SJSA1 (cell line): Measurements from ENCODE around the gene SBF1. TPM values are rescaled to one million over a fixed set of nuclear protein-coding genes. Genes with fewer than 3 reads are reported as not detected.

ENCODE experiments used
- DNase-seq, 2 experiments: peaks; one replicate each; pipeline ENCODE4 v3.0.0-alpha.2; 2015 to 2020; ENCODE audit warnings: low spot score in 2 of 2, low read depth in 1 of 2
- H3K27ac ChIP-seq: fragments of 250-450 bp; sonication (Bioruptor Pico); 2 replicates; pipeline ENCODE4 v1.5.1; 2020; ENCODE audit warnings: mild to moderate bottlenecking, moderate library complexity
- H3K27me3 ChIP-seq: fragments of 250-450 bp; sonication (Bioruptor Pico); replicated peaks from 2 replicates; pipeline ENCODE4 v1.5.1; 2020; ENCODE audit warnings: mild to moderate bottlenecking, moderate library complexity
- H3K36me3 ChIP-seq: fragments of 250-450 bp; sonication (Bioruptor Pico); 2 replicates; pipeline ENCODE4 v1.5.1; 2020; ENCODE audit warnings: mild to moderate bottlenecking
- H3K4me1 ChIP-seq: fragments of 250-450 bp; sonication (Bioruptor Pico); replicated peaks from 2 replicates; pipeline ENCODE4 v1.6.1; 2021; ENCODE audit warnings: mild to moderate bottlenecking
- H3K4me3 ChIP-seq: fragments of 250-450 bp; sonication (Bioruptor Pico); 2 replicates; pipeline ENCODE4 v1.5.1; 2020; ENCODE audit warnings: mild to moderate bottlenecking
- H3K9me3 ChIP-seq: fragments of 250-450 bp; sonication (Bioruptor Pico); replicated peaks from 2 replicates; pipeline ENCODE4 v1.5.1; 2020; ENCODE audit warnings: mild to moderate bottlenecking
- total RNA-seq: library from RNA; depleted of rRNA; stranded (reverse); fragments of >200 nt; shearing (Covaris generic); gene quantifications from 2 replicates; pipeline ENCODE4 v1.2.3, GENCODE V29; 2014

SBF1 gene
- total RNA-seq, 1 experiment from 2014 or later: 87.9 TPM

- Histone ChIP-seq H3K27ac (no peak overlapping the region), H3K9me3 (no peaks in the 10 kb centered on the region), H3K27me3 (no peaks in the 10 kb centered on the region), H3K36me3 (peaks cover 62% of the 10 kb centered on the region), H3K4me1 (no peaks in the 10 kb centered on the region), H3K4me3 (no peak overlapping the region)
- no peak for DNase-seq
Observed at GRCh38 chr22:50517495-50518260, 42.8 kb upstream of the SBF1 start.

- Histone ChIP-seq H3K4me3 (no peak overlapping the region), H3K36me3 (peaks cover 61% of the 10 kb centered on the region), H3K27ac (no peak overlapping the region), H3K27me3 (no peaks in the 10 kb centered on the region), H3K9me3 (no peaks in the 10 kb centered on the region), H3K4me1 (no peaks in the 10 kb centered on the region)
- no peak for DNase-seq
Observed at GRCh38 chr22:50516891-50517290, 42.1 kb upstream of the SBF1 start.

GRCh38 chr22:50516068-50516467, 41.2 kb upstream of the SBF1 start:
- Histone ChIP-seq H3K27ac (no peak overlapping the region), H3K36me3 (peaks cover 58% of the 10 kb centered on the region), H3K4me3 (no peak overlapping the region), H3K9me3 (no peaks in the 10 kb centered on the region), H3K27me3 (no peaks in the 10 kb centered on the region), H3K4me1 (no peaks in the 10 kb centered on the region)
- no peak for DNase-seq

GRCh38 chr22:50513175-50513574, 38.3 kb upstream of the SBF1 start:
- Histone ChIP-seq H3K4me1 (peaks cover 11% of the 10 kb centered on the region), H3K36me3 (peaks cover 43% of the 10 kb centered on the region), H3K27me3 (no peaks in the 10 kb centered on the region), H3K27ac (no peak overlapping the region), H3K4me3 (no peak overlapping the region), H3K9me3 (no peaks in the 10 kb centered on the region)
- DNase-seq: no peak

GRCh38 chr22:50508897-50509296, 34.1 kb upstream of the SBF1 start:
- Histone ChIP-seq H3K4me3 (peak overlapping the region; percentile 92), H3K36me3 (peaks cover 51% of the 10 kb centered on the region), H3K4me1 (peaks cover 22% of the 10 kb centered on the region), H3K27ac (peak overlapping the region; percentile 97), H3K9me3 (no peaks in the 10 kb centered on the region), H3K27me3 (no peaks in the 10 kb centered on the region)
- no peak for DNase-seq

- no peaks in the 10 kb centered on the region for H3K9me3 ChIP-seq
- DNase-seq: peak; percentile 94 to 96
Observed at GRCh38 chr22:50507991-50508884, 33.4 kb upstream of the SBF1 start, which contains the start of gene NCAPH2. TSS of gene NCAPH2 (plus strand) at chr22:50508224. CDS start at chr22:50508338, 114 bp downstream.

GRCh38 chr22:50507421-50507990, 32.7 kb upstream of the SBF1 start, which contains the start of gene LMF2:
TSS of gene LMF2 (minus strand) at chr22:50507702. CDS start at chr22:50507675, 27 bp downstream.
- H3K36me3 ChIP-seq: peaks cover 57% of the 10 kb centered on the region
- DNase-seq: peak; percentile 71 to 82

More at GRCh38 chr22:50507991-50508884, 33.4 kb upstream of the SBF1 start, which contains the start of gene NCAPH2:
- H3K27ac ChIP-seq: peak within 1 kb of the TSS; percentile 97
- H3K4me1 ChIP-seq: peaks cover 22% of the 10 kb centered on the region
- peak within 1 kb of the TSS; percentile 92 for H3K4me3 ChIP-seq
- H3K36me3 ChIP-seq: peaks cover 56% of the 10 kb centered on the region
- no peaks in the 10 kb centered on the region for H3K27me3 ChIP-seq

GRCh38 chr22:50506611-50507420, 32.0 kb upstream of the SBF1 start:
- H3K36me3 ChIP-seq: peaks cover 56% of the 10 kb centered on the region
- peaks cover 22% of the 10 kb centered on the region for H3K4me1 ChIP-seq
- peak in 1 of 2 experiments; percentile 44 for DNase-seq
- peak overlapping the region; percentile 59 for H3K27ac ChIP-seq
- no peaks in the 10 kb centered on the region for H3K9me3 ChIP-seq
- no peaks in the 10 kb centered on the region for H3K27me3 ChIP-seq
- H3K4me3 ChIP-seq: peak overlapping the region; percentile 82

More at GRCh38 chr22:50507421-50507990, 32.7 kb upstream of the SBF1 start, which contains the start of gene LMF2:
- Histone ChIP-seq H3K9me3 (no peaks in the 10 kb centered on the region), H3K27me3 (no peaks in the 10 kb centered on the region), H3K4me1 (peaks cover 22% of the 10 kb centered on the region), H3K4me3 (peak within 1 kb of the TSS; percentile 92), H3K27ac (peak within 1 kb of the TSS; percentile 97)

- Histone ChIP-seq H3K4me3 (peak overlapping the region; percentile 82), H3K27me3 (no peaks in the 10 kb centered on the region), H3K27ac (no peak overlapping the region), H3K4me1 (peaks cover 22% of the 10 kb centered on the region), H3K36me3 (peaks cover 54% of the 10 kb centered on the region), H3K9me3 (no peaks in the 10 kb centered on the region)
- DNase-seq: peak in 1 of 2 experiments; percentile 43
Observed at GRCh38 chr22:50505776-50506610, 31.2 kb upstream of the SBF1 start.

- H3K9me3 ChIP-seq: no peaks in the 10 kb centered on the region
- H3K36me3 ChIP-seq: peaks cover 52% of the 10 kb centered on the region
- no peaks in the 10 kb centered on the region for H3K27me3 ChIP-seq
- DNase-seq: peak in 1 of 2 experiments; percentile 39
- no peak overlapping the region for H3K27ac ChIP-seq
- H3K4me3 ChIP-seq: no peak overlapping the region
- peaks cover 22% of the 10 kb centered on the region for H3K4me1 ChIP-seq
Observed at GRCh38 chr22:50505276-50505775, 30.5 kb upstream of the SBF1 start.

GRCh38 chr22:50504369-50505211, 29.8 kb upstream of the SBF1 start:
- Histone ChIP-seq H3K27me3 (no peaks in the 10 kb centered on the region), H3K27ac (no peak overlapping the region), H3K4me1 (peaks cover 21% of the 10 kb centered on the region), H3K9me3 (no peaks in the 10 kb centered on the region), H3K36me3 (peaks cover 49% of the 10 kb centered on the region), H3K4me3 (no peak overlapping the region)
- DNase-seq: peak in 1 of 2 experiments; percentile 44
